ENCODE measurements around the gene AMFR. TPM values are rescaled to one million over a fixed set of nuclear protein-coding genes. Genes with fewer than 3 reads are reported as not detected.

AMFR gene
- total and polyA plus RNA-seq, 8 donors = 16.8 to 254 (median 68.2) TPM

DNA sequence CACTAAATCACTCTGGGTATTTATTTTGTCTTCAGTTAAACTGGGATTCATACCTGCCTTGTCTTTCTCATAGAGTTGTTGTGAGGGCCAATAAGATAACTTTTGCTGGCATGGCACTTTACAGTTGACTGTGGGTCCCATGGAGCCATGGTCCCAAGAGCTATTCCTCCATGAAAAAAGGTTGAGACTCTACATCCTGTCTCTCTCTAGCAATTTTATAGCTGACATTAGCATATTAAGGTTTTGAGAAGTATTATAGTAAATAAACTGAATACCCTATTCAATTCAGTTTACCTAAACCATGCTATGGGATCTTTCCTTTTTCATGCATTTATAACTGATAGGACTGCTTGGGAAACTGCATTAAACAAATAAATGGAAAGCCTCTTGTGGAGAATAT is 43.5 kb upstream of the AMFR start:
- H3K27ac ChIP-seq = no peak overlapping the region
- intact Hi-C loops (cut with DNase I; ENCODE audit: low total_unique reads) = no loop called here
- peaks cover 70 to 100% (median 100%) of the 10 kb centered on the region in 4 donors for H3K36me3 ChIP-seq
- H3K4me1 ChIP-seq = no peaks in the 10 kb centered on the region
- TF ChIP-seq EP300 (IDR thresholded peaks at IDR 0.05) = no peak
- TF ChIP-seq POLR2A (IDR thresholded peaks at IDR 0.05) = no peak
- TF ChIP-seq POLR2AphosphoS5 (IDR thresholded peaks at IDR 0.05) = no peak
- TF ChIP-seq, protein P1, sequence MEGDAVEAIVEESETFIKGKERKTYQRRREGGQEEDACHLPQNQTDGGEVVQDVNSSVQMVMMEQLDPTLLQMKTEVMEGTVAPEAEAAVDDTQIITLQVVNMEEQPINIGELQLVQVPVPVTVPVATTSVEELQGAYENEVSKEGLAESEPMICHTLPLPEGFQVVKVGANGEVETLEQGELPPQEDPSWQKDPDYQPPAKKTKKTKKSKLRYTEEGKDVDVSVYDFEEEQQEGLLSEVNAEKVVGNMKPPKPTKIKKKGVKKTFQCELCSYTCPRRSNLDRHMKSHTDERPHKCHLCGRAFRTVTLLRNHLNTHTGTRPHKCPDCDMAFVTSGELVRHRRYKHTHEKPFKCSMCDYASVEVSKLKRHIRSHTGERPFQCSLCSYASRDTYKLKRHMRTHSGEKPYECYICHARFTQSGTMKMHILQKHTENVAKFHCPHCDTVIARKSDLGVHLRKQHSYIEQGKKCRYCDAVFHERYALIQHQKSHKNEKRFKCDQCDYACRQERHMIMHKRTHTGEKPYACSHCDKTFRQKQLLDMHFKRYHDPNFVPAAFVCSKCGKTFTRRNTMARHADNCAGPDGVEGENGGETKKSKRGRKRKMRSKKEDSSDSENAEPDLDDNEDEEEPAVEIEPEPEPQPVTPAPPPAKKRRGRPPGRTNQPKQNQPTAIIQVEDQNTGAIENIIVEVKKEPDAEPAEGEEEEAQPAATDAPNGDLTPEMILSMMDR (IDR thresholded peaks at IDR 0.05) = no peak
- DNase-seq = no peak
- no peaks in the 10 kb centered on the region for H3K27me3 ChIP-seq
- no peaks in the 10 kb centered on the region for H3K9me3 ChIP-seq
- no peak overlapping the region for H3K4me3 ChIP-seq

DNA sequence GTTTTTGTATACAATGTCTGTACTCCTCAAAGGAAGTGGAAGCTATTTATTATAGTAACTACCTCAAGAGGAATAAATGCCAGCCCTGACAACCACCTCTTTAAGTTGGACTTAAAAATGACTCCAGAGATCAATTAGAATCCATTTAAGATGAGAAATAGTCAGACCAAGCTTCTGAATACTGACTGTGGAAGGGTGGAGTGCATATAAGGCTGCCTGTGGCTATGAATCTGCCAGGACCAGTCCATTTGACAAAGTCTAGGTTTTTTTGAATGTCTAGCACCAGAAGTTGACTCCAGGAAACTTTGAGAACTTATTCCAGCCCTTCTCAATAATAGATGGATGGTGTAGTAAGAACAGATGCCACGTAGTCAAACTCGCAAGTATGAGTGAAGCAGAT is 41.0 kb upstream of the AMFR start:
- Histone ChIP-seq H3K9me3 (no peaks in the 10 kb centered on the region), H3K4me1 (no peaks in the 10 kb centered on the region), H3K4me3 (no peak overlapping the region), H3K27ac (no peak overlapping the region), H3K27me3 (no peaks in the 10 kb centered on the region), H3K36me3 (peaks cover 50 to 100% (median 96%) of the 10 kb centered on the region in 4 donors)
- DNase-seq = no peak
- TF ChIP-seq, protein P1 (IDR thresholded peaks at IDR 0.05) = no peak
- no peak for TF ChIP-seq EP300 (IDR thresholded peaks at IDR 0.05)
- no peak for TF ChIP-seq POLR2A (IDR thresholded peaks at IDR 0.05)
- TF ChIP-seq POLR2AphosphoS5 (IDR thresholded peaks at IDR 0.05) = no peak
- intact Hi-C loops (cut with DNase I; ENCODE audit: low total_unique reads) = no loop called here
- 95 to 98% (median 97%) methylated on average over 2 of the region's 2 CpGs for WGBS, 5 donors

DNA sequence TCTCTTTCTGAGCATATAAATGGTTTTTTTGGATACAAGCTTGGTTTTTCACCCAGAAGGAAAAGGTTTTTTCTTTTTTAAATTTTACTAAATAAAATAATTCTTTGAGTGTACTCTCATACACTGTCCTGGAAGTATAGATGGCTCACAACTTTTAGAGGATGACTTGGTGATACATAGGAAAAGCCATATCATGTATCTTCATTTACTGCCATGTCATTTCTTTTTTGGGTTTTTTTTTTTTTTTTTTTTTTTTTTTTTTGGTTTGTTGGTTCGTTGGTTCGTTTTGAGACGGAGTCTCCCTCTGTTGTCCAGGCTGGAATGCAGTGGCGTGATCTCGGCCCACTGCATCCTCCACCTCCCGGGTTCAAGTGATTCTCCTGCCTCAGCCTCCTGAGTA is 37.8 kb upstream of the AMFR start:
- Histone ChIP-seq H3K27me3 (no peaks in the 10 kb centered on the region), H3K36me3 (peaks cover 28 to 96% (median 91%) of the 10 kb centered on the region in 4 donors), H3K27ac (no peak overlapping the region), H3K4me1 (no peaks in the 10 kb centered on the region), H3K4me3 (no peak overlapping the region), H3K9me3 (no peaks in the 10 kb centered on the region)
- DNase-seq = no peak
- WGBS, 5 donors = 91 to 99% (median 94%) methylated on average over 6 of the region's 6 CpGs
- TF ChIP-seq, protein P1 (IDR thresholded peaks at IDR 0.05) = no peak
- TF ChIP-seq POLR2A (IDR thresholded peaks at IDR 0.05) (no peak), EP300 (IDR thresholded peaks at IDR 0.05) (no peak), POLR2AphosphoS5 (IDR thresholded peaks at IDR 0.05) (no peak)
- intact Hi-C loops (cut with DNase I; ENCODE audit: low total_unique reads) = no loop called here

DNA sequence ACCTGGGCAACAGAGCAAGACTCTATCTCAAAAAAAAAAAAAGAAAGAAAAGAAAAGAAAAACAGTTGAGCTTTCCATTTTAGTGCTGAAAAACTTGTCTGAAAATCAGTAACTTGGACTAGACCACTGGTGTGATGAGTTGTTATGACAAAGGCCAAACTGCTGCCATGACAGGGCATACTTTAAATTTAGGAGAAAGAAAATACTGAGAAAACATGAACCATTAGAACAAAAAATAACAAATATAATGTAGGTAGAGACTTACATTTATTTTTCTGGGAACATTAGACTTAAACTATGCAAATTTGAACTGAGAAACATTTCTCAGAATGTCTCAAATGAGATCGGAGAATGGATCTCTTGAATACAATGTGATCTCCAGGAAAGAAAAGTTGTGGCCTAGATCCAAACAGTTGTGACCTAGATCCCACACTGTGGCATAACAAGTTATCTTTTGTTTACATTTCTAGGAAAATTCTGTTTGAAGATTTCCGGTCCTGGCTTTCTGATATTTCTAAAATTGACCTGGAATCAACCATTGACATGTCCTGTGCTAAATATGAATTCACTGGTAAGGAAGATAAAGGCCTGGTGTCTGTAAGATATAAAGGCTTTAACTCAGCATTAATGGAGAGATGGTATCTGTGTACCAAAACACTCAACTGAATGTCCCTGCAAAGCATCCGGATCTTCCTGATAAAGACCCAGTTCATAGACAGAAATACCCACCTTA is 36.9 kb upstream of the AMFR start:
- no peak overlapping the region for H3K27ac ChIP-seq
- 58 to 69% (median 65%) methylated on average over 3 of the region's 3 CpGs for WGBS, 5 donors
- no peaks in the 10 kb centered on the region for H3K9me3 ChIP-seq
- no peak overlapping the region for H3K4me3 ChIP-seq
- H3K27me3 ChIP-seq = no peaks in the 10 kb centered on the region
- no peak for DNase-seq
- intact Hi-C loops (cut with DNase I; ENCODE audit: low total_unique reads) = no loop called here
- no peaks in the 10 kb centered on the region for H3K4me1 ChIP-seq
- no peak for TF ChIP-seq EP300 (IDR thresholded peaks at IDR 0.05)
- no peak for TF ChIP-seq POLR2AphosphoS5 (IDR thresholded peaks at IDR 0.05)
- TF ChIP-seq, protein P1 (IDR thresholded peaks at IDR 0.05) = no peak
- no peak for TF ChIP-seq POLR2A (IDR thresholded peaks at IDR 0.05)
- H3K36me3 ChIP-seq = peaks cover 24 to 95% (median 90%) of the 10 kb centered on the region in 4 donors

Data from stomach (tissue), 9 donors.